Hematopoietic multipotent progenitor cell treated with erythropoietin and hydrocortisone succinate and interleukin-3 and kit ligand, for 4 days (in vitro differentiated cells): Measurements from ENCODE around the gene PTPRU.
A peak's percentile ranks its signal among the peaks of the same experiment; 100 is the strongest.

Experiments
- DNase-seq: peaks from one replicate; pipeline ENCODE4 v3.0.0-alpha.2; 2015

PTPRU gene

GRCh38 chr1:29270929-29271521 lies 34.7 kb downstream of the PTPRU start:
- no peak for DNase-seq

- DNase-seq = no peak
These were observed 35.4 kb downstream of the PTPRU start for GRCh38 chr1:29271724-29272123.

- DNase-seq = no peak
These were observed 36.0 kb downstream of the PTPRU start for GRCh38 chr1:29272147-29272907.

- DNase-seq = no peak
These were observed 39.1 kb downstream of the PTPRU start for GRCh38 chr1:29275435-29275834.

- DNase-seq = no peak
These were observed 41.8 kb downstream of the PTPRU start for GRCh38 chr1:29278124-29278523.

GRCh38 chr1:29279406-29279805 lies 43.1 kb downstream of the PTPRU start:
- no peak for DNase-seq

- DNase-seq = no peak
These were observed 43.6 kb downstream of the PTPRU start for GRCh38 chr1:29279951-29280391.

- DNase-seq = no peak
These were observed 44.2 kb downstream of the PTPRU start for GRCh38 chr1:29280409-29281131.

- no peak for DNase-seq
These were observed 45.2 kb downstream of the PTPRU start for GRCh38 chr1:29281571-29281970.

- DNase-seq = no peak
These were observed 46.0 kb downstream of the PTPRU start for GRCh38 chr1:29282135-29282923.

GRCh38 chr1:29282924-29283803 lies 46.8 kb downstream of the PTPRU start:
- peak; percentile 67 for DNase-seq

- DNase-seq = no peak
These were observed 47.5 kb downstream of the PTPRU start for GRCh38 chr1:29283804-29284195.

- DNase-seq = no peak
These were observed 48.1 kb downstream of the PTPRU start for GRCh38 chr1:29284286-29284960.

- no peak for DNase-seq
These were observed 48.7 kb downstream of the PTPRU start for GRCh38 chr1:29284961-29285560.

GRCh38 chr1:29285771-29286170 lies 49.4 kb downstream of the PTPRU start:
- no peak for DNase-seq

- no peak for DNase-seq
These were observed 50.0 kb downstream of the PTPRU start for GRCh38 chr1:29286194-29286767.

- no peak for DNase-seq
These were observed 53.2 kb downstream of the PTPRU start for GRCh38 chr1:29289493-29289892.

- DNase-seq = no peak
These were observed 54.2 kb downstream of the PTPRU start for GRCh38 chr1:29290414-29290985.

GRCh38 chr1:29291756-29292155 lies 55.4 kb downstream of the PTPRU start:
- no peak for DNase-seq

- no peak for DNase-seq
These were observed 56.0 kb downstream of the PTPRU start for GRCh38 chr1:29292344-29292743.
